SU-DHL-6 (cell line): Measurements from ENCODE around the gene ARHGAP8.

Experiments used
- CTCF ChIP-seq: fragments of 200-600 bp; sonication (generic); IDR thresholded peaks from one replicate; pipeline ENCODE4 v1.5.1; 2017; ENCODE audit warnings: antibody characterized with exemption, mild to moderate bottlenecking, low read length, moderate library complexity; ENCODE audit not compliant: insufficient read depth, poor library complexity, severe bottlenecking
- EZH2phosphoT487 ChIP-seq: fragments of 200-600 bp; sonication (generic), shearing (Covaris generic); conservative IDR thresholded peaks from 2 replicates; pipeline ENCODE4 v1.6.1; 2018; ENCODE audit warnings: mild to moderate bottlenecking, antibody characterized with exemption, low read length, moderate library complexity, mixed read lengths

- TF ChIP-seq CTCF (no peak), EZH2phosphoT487 (no peak)
Measured at GRCh38 chr22:44906248-44906936, 154.0 kb downstream of the ARHGAP8 start.
